Gastrocnemius medialis (tissue), 4 donors: ENCODE results near the gene PEX1.

Experiments
- POLR2A ChIP-seq, 2 donors: fragments of 450-650 bp; IDR thresholded peaks; one replicate each; pipeline ENCODE4 v1.6.1; 2017; ENCODE audit warnings: antibody characterized with exemption in 2 of 2, mild to moderate bottlenecking in 2 of 2, moderate library complexity in 2 of 2
- TF ChIP-seq, protein P1 (sequence below), 5 experiments: fragments of 450-650 bp in 3 of 5; fragments of 200-600 bp in 2 of 5; sonication (generic) in 2 of 5; IDR thresholded peaks in 4 of 5; conservative IDR thresholded peaks in 1 of 5; 1 replicate in 4 of 5; 2 replicates in 1 of 5; pipeline ENCODE4 v1.5.1; 2016 to 2019; ENCODE audit warnings: antibody characterized with exemption in 5 of 5, mild to moderate bottlenecking in 3 of 5, moderate library complexity in 3 of 5

DNA sequence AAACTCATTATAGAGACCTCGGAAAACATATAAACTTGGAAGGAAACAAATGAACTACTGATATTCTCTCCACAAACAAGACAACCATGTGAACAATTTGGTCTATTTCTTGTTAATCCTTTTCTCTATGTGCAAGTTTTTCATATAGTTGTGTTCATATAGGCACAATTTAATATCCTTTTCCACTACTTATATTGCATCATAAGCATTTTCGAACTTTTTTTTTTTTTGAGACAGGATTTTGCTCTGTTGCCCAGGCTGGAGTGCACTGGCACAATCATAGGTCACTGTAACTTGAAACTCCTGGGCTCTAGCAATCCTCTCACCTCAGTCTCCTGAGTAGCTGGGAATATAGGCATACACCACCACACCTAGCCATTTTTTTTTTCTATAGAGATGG, 5.2 kb downstream of the PEX1 start:
- TF ChIP-seq, protein P1, sequence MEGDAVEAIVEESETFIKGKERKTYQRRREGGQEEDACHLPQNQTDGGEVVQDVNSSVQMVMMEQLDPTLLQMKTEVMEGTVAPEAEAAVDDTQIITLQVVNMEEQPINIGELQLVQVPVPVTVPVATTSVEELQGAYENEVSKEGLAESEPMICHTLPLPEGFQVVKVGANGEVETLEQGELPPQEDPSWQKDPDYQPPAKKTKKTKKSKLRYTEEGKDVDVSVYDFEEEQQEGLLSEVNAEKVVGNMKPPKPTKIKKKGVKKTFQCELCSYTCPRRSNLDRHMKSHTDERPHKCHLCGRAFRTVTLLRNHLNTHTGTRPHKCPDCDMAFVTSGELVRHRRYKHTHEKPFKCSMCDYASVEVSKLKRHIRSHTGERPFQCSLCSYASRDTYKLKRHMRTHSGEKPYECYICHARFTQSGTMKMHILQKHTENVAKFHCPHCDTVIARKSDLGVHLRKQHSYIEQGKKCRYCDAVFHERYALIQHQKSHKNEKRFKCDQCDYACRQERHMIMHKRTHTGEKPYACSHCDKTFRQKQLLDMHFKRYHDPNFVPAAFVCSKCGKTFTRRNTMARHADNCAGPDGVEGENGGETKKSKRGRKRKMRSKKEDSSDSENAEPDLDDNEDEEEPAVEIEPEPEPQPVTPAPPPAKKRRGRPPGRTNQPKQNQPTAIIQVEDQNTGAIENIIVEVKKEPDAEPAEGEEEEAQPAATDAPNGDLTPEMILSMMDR (IDR thresholded peaks at IDR 0.05 in 4 of 5, conservative IDR thresholded peaks at IDR 0.05 in 1 of 5): no peak
- no peak for TF ChIP-seq POLR2A (IDR thresholded peaks at IDR 0.05)
